Measurements from ENCODE around the gene GALNTL6.

- TF ChIP-seq EZH2 (IDR thresholded peaks at IDR 0.05; ENCODE audit: insufficient read depth, poor library complexity, severe bottlenecking) (no peak), EZH2phosphoT487 (IDR thresholded peaks at IDR 0.05; ENCODE audit: insufficient read depth, low read depth) (no peak)
Observed at GRCh38 chr4:172686021-172686420, 872.8 kb downstream of the GALNTL6 start.
